Measurements from ENCODE around the gene THAP7.

THAP7 gene

GRCh38 chr22:20957102-20957682, 44.7 kb downstream of the THAP7 start:
- no peak overlapping the region for H3K27ac ChIP-seq
- in situ Hi-C loops (cut with HindIII; ENCODE audit: low pct_ligation_motif_present, low sequenced_read_pairs), result no loop called here
- no peaks in the 10 kb centered on the region for H3K27me3 ChIP-seq (replicated peaks)
- peaks cover 13% of the 10 kb centered on the region for H3K36me3 ChIP-seq (replicated peaks)
- peak overlapping the region; percentile 68 for H3K4me3 ChIP-seq (ENCODE audit: low read depth, low read length)
- no peak for DNase-seq
- TF ChIP-seq CTCF (IDR thresholded peaks at IDR 0.05; ENCODE audit: low read depth, low read length, missing control alignments), result peak; percentile 7

- no peak overlapping the region for H3K27ac ChIP-seq
- in situ Hi-C loops (cut with HindIII; ENCODE audit: low pct_ligation_motif_present, low sequenced_read_pairs), result no loop called here
- H3K27me3 ChIP-seq (replicated peaks), result no peaks in the 10 kb centered on the region
- DNase-seq, result peak; percentile 9
- H3K4me3 ChIP-seq (ENCODE audit: low read depth, low read length), result peak overlapping the region; percentile 68
- peaks cover 20% of the 10 kb centered on the region for H3K36me3 ChIP-seq (replicated peaks)
- no peak for TF ChIP-seq CTCF (IDR thresholded peaks at IDR 0.05; ENCODE audit: low read depth, low read length, missing control alignments)
These were observed 45.4 kb downstream of the THAP7 start for GRCh38 chr22:20956258-20957101.

- H3K27me3 ChIP-seq (replicated peaks), result no peaks in the 10 kb centered on the region
- H3K36me3 ChIP-seq (replicated peaks), result peaks cover 29% of the 10 kb centered on the region
- no peak overlapping the region for H3K27ac ChIP-seq
- no peak for TF ChIP-seq CTCF (IDR thresholded peaks at IDR 0.05; ENCODE audit: low read depth, low read length, missing control alignments)
- no peak overlapping the region for H3K4me3 ChIP-seq (ENCODE audit: low read depth, low read length)
- in situ Hi-C loops (cut with HindIII; ENCODE audit: low pct_ligation_motif_present, low sequenced_read_pairs), result no loop called here
- no peak for DNase-seq
These were observed 46.4 kb downstream of the THAP7 start for GRCh38 chr22:20955548-20955947.

- Histone ChIP-seq H3K27ac (no peak overlapping the region), H3K4me3 (ENCODE audit: low read depth, low read length) (no peak overlapping the region), H3K27me3 (replicated peaks) (no peaks in the 10 kb centered on the region), H3K36me3 (replicated peaks) (peaks cover 36% of the 10 kb centered on the region)
- in situ Hi-C loops (cut with HindIII; ENCODE audit: low pct_ligation_motif_present, low sequenced_read_pairs), result no loop called here
- TF ChIP-seq CTCF (IDR thresholded peaks at IDR 0.05; ENCODE audit: low read depth, low read length, missing control alignments), result no peak
- DNase-seq, result no peak
These were observed 48.0 kb downstream of the THAP7 start for GRCh38 chr22:20953668-20954500.

GRCh38 chr22:20953342-20953608, 48.6 kb downstream of the THAP7 start:
- no peak overlapping the region for H3K27ac ChIP-seq
- in situ Hi-C loops (cut with HindIII; ENCODE audit: low pct_ligation_motif_present, low sequenced_read_pairs), result no loop called here
- no peaks in the 10 kb centered on the region for H3K27me3 ChIP-seq (replicated peaks)
- no peak for TF ChIP-seq CTCF (IDR thresholded peaks at IDR 0.05; ENCODE audit: low read depth, low read length, missing control alignments)
- no peak overlapping the region for H3K4me3 ChIP-seq (ENCODE audit: low read depth, low read length)
- no peak for DNase-seq
- H3K36me3 ChIP-seq (replicated peaks), result peaks cover 36% of the 10 kb centered on the region

All from brain microvascular endothelial cell (primary cell).